22Rv1 (cell line): ENCODE measurements around the gene DOK6.

Source experiments
- ZFX ChIP-seq: fragments of 450-650 bp; IDR thresholded peaks from 2 replicates; pipeline ENCODE4 v1.6.1; 2017; ENCODE audit warnings: antibody characterized with exemption, borderline replicate concordance
- TF ChIP-seq, protein P1 (sequence below): fragments of 450-650 bp; IDR thresholded peaks from 2 replicates; pipeline ENCODE4 v1.5.1; 2017; ENCODE audit warnings: mild to moderate bottlenecking

DNA sequence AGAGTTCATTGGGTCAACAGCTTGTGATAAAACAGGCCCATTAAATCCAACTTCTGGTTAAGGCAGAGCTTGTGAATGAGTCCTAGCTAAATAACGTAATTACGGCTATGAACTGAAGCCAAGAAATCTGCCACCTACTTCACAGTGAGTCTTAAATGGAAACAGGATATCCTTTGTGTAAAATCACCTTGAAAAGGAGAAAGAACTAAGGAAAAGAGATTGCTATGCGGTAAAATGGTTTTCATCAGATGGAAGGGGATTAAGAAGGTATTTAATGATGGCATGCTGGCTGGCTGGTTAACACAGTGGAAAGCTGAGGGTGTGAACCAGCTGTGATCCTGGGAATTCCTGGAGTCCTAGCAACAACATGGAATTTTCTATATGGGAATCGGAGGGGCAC is 156.6 kb downstream of the DOK6 start:
- TF ChIP-seq, protein P1, sequence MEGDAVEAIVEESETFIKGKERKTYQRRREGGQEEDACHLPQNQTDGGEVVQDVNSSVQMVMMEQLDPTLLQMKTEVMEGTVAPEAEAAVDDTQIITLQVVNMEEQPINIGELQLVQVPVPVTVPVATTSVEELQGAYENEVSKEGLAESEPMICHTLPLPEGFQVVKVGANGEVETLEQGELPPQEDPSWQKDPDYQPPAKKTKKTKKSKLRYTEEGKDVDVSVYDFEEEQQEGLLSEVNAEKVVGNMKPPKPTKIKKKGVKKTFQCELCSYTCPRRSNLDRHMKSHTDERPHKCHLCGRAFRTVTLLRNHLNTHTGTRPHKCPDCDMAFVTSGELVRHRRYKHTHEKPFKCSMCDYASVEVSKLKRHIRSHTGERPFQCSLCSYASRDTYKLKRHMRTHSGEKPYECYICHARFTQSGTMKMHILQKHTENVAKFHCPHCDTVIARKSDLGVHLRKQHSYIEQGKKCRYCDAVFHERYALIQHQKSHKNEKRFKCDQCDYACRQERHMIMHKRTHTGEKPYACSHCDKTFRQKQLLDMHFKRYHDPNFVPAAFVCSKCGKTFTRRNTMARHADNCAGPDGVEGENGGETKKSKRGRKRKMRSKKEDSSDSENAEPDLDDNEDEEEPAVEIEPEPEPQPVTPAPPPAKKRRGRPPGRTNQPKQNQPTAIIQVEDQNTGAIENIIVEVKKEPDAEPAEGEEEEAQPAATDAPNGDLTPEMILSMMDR, result no peak
- no peak for TF ChIP-seq ZFX
